ENCODE measurements around the gene C1orf167.

C1orf167 gene

GRCh38 chr1:11838349-11839272, 76.6 kb downstream of the C1orf167 start:
- DNase-seq: peak; percentile 47

All from effector CD8-positive, alpha-beta T cell (primary cell).